Measurements from ENCODE around the gene RBMS1.

GRCh38 chr2:160331258-160332025 lies 162.2 kb downstream of the RBMS1 start:
- TF ChIP-seq POLR2A (IDR thresholded peaks at IDR 0.05) (no peak), CTCF (IDR thresholded peaks at IDR 0.05) (no peak), EP300 (IDR thresholded peaks at IDR 0.05) (no peak)

Data from tibial nerve (tissue), 4 donors.